CD4-positive, alpha-beta T cell treated with Interleukin-17A for 1 hour (primary cell): Measurements from ENCODE around the gene RNF13.

ENCODE experiments used
- DNase-seq: peaks from one replicate; pipeline ENCODE4 v3.0.0-alpha.2; 2020

The RNF13 gene, protein sequence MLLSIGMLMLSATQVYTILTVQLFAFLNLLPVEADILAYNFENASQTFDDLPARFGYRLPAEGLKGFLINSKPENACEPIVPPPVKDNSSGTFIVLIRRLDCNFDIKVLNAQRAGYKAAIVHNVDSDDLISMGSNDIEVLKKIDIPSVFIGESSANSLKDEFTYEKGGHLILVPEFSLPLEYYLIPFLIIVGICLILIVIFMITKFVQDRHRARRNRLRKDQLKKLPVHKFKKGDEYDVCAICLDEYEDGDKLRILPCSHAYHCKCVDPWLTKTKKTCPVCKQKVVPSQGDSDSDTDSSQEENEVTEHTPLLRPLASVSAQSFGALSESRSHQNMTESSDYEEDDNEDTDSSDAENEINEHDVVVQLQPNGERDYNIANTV

DNA sequence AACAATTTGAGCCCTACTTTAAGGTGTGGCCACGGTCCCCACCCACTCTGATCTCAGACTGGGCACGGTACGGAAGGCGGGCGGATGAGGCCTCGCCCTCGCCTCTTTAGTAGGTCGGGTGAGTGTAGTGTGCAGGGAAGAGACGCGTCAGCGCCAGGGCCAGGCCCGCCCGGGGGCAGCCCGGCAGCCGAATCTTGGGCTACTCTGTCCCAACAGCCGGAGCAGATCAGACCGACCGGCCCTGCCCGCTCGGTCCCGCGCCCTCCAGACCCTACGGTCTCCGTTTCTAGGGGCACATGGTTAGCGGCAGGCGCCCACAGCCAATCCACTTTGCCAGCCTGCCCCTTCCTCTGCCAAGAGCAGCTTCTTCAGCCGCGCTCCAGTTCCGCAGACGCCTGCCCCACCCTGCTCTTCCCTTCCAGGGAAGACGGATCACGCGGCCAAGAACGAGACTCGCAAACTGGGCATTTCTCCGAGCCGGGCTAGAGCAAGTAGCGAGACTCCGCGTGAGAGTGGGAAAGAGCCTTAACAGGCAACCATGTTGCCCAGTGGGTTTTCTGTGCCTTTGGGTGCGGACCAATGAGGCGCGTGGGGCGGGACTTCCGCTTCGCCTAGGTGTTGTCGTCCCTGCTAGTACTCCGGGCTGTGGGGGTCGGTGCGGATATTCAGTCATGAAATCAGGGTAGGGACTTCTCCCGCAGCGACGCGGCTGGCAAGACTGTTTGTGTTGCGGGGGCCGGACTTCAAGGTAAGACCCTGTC, at the start of gene RNF13:
RNF13 (plus strand) TSS at position 610 of the 761 bp plus-strand sequence. CDS start 32,812 bp downstream, outside the sequence.
- DNase-seq = peak; percentile 92

DNA sequence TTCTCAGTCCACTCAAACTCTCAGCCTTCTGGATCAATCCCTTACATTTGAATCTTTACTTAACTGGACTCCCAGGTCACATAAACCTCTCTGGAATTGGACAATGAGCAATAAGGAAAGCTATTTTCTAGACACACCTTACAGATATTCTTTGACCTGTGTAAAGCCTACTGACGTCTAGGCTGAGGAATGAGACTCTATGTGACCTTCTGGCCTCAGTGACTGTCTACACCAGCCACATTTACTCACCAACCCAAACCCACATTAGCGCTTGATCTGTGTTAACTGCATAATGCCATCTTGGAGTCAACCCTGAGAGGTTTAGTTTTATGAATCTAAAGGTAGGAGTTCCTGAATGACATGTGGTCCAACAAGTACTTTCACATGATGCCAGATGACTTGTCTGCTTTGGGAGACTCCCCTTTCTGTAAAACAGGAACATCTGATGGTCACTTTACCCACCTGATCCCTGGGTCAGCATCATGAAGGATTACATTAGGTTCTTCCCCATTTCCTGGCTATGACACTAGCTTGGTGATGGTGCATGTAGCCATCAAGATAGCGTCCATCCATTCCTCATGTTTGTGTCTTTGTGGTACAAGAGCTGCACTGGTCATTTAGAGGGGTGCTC, 49.3 kb upstream of the RNF13 start:
- DNase-seq = no peak

DNA sequence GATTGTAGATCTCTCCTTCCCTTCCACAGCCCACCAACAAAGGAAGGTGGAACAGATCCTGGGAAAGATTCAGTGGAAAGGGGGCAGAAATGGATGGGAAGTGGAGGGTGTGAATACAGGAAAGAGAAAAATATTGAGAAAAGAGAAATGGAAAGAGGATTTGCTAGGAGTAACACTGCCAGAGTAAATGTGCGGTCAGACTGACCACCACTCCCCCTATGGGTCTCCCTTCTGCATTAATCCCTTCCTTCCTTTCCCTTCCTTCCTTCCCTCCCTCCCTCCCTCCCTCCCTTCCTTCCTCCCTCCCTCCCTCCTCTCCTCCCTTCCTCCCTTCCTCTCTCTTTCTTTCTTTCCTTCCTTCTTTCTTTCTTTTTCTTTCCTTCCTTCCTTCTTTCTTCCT, 48.7 kb upstream of the RNF13 start:
- no peak for DNase-seq

DNA sequence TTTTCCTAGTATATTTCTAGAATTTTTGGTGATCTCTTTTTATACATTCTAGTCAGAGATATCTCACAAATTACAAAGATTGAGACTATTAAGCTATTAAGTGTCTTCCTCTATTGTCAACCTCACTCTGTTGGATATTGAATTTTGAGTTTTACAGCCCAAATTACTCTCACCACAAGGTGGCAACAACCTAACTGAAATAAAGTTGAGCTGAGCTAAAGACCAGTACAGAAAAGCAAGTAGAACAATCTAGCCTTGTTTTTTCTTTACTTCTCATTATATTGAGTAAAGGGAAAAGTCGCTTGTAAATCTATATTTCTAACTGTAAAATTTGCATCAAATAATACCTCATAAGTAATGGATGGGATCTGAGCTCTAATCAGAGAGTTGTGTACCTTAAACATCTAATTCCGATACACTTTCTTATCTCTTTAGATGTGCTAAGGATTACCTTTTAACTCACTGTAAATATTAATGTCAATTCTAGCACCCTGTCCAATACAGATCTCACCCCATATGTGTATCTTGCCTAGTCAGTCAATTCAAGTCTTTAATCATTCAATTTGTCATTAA, 47.2 kb upstream of the RNF13 start:
- peak; percentile 11 for DNase-seq

DNA sequence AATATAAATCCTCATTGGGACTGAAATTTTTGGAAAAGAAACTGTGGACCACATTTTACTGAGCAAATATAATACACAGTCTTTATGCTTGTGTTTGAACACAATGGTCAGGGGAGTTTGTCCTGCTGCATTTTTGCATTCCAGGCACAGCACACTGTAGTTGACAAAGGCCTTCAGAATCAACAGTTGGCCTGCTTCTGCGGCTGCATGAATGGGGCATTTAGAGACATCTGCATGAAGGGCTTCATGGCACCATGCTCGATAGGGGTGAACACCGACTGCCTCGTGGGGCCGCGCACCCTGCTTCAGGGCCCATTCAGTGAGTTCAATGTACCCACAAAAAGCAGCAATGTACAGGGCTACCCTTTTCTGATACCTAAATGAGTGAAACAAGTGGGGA, 45.3 kb upstream of the RNF13 start:
- DNase-seq = no peak

DNA sequence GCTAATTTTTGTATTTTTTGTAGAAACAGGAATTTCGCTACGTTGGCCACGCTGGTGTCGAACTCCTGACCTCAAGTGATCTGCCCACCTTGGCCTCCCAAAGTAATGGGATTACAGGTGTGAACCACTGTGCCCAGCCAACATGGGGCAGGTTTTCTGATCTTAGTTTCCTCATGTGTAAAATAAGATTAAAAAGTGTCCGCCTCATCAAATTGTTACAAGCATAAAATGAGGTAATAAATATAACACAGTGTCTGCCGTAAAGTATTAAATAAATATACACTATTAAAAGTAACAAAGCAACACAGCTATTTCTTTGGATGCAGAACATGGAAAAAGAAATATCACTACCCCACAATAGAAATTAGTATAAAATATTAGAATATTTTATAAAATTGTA, 44.3 kb upstream of the RNF13 start:
- DNase-seq = no peak

DNA sequence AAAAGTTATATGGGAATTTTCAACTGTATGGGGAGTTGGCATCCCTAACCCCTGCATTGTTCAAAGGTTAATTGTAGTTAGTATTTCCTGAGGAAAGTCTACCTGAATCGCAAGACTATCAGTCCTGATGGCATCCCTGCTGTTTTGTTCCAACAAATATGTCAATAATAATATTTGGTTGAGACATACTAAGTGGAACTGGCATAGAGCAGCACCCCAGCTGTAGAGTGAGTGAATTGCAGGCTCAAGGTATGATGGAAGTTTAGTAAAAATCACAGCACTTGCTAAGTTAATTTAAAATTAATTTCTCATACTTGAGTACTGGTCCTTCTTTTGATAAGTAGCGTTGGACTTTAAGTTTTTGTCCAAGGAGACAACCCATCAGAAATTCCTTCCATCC, 42.8 kb upstream of the RNF13 start:
- DNase-seq = no peak

DNA sequence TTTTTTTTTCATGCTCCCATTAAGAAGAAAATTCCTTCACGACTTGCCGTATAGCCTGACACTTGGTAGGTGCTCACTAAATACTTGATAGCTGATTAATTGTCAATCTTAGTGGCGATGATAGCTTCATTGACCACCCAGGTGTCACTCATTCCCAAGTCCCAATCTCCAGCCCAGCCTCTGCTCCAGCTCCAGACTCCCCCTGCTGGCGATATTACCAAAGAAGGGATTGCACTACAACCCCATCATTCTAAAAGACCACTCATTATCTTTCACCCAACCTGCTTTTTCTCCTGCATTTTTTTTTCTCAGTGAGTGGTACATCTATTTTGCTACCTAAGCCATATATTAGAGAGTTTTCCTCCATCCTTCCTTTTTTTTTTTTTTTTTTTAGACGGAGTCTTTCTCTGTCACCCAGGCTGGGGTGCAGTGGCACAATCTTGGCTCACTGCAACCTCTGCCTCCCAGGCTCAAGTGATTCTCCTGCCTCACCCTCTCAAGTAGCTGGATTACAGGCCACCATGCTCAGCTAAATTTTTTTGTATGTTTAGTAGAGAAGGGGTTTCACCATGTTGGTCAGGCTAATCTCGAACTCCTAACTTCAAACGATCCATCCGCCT, 41.3 kb upstream of the RNF13 start:
- DNase-seq = peak; percentile 46

DNA sequence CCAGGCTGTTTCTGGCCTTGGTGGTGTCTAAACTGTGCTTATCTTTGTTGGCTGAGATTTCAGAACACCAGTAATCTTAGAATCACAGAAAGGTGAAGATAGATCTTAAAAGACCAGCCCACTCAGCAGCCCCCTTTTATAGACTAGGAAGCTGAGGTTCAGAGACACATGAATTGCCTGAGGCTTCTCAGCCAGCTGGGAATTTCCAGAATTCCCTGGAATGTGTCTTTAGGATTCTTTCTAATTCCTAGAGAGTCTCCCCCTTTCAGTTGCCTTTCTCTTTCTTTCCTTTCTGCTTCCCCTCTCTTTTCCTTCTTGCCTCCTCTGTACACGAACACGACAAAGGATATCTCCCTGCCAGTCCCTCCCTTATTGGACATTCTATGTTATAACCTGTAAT, 40.2 kb upstream of the RNF13 start:
- DNase-seq = no peak

DNA sequence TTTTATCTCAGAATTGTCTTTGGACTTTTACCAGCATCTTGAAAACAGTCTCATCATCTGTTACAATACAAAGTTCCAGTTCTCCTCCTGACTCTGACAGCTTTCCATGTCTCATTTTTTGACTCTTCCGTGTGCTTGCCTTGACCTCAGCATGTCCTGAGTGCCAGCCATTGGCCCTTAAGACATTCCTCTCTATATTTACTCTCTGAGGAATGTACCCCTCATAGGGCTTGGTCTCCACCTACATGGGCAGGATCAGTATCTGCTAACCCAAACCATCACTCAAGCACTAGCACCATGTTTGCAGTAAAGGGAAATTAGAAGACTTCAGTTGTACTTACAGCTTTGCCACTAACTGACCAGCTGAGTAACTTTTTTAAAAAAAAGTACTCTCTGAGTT, 36.8 kb upstream of the RNF13 start:
- DNase-seq = no peak

DNA sequence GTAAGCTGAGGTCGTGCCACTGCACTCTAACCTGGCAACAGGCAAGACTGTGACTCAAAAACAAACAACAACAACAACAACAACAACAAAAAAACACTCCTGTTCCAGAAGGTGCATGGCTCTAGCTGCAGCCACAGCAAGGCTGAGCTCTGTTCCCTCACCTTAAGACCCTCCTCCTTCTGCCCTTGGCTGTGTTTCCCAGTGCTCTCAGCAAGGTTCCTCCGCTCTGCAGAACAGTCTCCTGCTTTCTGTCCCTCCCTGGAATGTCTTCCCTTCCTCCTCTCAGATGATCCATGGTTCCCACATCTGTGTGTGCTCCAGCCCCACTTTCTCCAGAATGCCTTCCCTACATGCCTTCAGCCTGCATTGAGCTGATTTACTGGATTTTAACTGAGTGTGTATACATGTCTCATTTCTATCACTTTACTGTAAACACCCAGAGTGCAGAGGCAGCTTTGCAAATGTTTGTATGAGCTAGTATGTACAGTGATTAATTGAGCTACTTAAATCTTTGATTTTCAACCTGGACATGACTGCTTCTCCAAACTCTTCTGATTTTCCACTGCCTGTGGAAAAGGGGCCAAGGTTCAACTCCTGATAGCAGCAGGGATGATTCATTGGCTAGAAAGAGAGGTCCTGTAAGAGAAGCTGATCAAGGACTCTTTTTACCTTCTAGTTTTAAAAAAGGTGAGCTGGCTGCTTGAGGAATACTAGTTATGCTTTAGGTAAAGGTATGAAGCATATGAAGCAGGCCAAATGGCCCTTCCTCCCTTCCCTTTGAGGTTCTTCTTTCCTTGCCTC, 35.4 kb upstream of the RNF13 start:
- no peak for DNase-seq

DNA sequence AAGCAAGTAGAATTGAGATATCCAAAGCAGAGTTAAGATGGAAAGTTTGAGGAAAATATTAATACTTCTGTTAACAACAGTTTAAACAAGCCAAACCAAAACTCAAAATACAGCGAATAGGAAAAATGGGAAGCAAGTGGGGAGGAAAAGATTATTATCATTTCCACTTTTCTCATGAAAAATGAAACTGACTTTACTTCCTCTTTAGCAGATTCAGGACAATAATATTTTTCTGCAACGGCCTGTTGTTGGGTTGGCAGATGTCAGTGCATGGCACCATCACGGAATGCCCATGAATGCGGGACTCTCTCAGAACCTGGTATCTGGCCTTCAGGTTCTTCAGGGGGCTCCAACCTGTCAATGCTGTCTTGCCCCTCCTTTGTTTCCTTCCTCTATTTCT, 31.8 kb upstream of the RNF13 start:
- peak; percentile 9 for DNase-seq

DNA sequence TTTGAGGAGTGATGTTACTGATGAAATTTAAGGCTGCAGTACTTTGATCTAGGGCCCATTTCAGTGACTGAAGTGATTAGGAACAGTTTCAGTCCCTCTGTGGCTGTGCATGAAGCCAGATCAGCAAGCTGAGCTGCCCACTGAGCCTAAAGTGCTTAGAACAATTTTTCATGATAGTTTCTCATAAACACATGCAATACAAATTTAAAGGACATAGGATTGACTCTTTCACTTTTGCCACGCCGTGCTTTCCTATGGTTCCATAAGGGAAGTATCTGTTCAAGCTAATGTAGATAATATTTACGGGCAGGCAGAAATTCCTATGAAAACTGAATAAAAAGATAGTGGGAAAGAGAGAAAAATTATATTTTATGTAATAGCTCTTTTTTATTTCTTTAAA, 31.3 kb upstream of the RNF13 start:
- no peak for DNase-seq

DNA sequence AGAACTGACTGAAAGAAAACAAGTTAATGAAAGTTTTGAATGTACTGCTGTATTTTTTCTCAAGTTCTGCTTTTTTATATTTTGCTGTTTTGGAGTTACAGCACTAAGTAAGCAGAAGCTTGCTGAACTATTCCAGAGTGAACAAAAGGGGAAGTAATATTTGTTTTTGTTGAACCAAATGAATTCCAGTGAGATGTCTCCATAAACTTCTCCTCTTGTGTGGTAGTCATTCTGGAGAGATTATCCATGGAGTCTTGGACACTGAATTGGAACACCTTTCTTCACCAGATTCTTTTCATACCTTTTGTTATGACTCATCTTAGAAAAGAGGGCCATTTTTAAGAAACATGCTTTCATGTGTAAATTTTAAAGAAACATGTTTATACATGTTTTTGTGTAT, 29.4 kb upstream of the RNF13 start:
- DNase-seq = no peak

DNA sequence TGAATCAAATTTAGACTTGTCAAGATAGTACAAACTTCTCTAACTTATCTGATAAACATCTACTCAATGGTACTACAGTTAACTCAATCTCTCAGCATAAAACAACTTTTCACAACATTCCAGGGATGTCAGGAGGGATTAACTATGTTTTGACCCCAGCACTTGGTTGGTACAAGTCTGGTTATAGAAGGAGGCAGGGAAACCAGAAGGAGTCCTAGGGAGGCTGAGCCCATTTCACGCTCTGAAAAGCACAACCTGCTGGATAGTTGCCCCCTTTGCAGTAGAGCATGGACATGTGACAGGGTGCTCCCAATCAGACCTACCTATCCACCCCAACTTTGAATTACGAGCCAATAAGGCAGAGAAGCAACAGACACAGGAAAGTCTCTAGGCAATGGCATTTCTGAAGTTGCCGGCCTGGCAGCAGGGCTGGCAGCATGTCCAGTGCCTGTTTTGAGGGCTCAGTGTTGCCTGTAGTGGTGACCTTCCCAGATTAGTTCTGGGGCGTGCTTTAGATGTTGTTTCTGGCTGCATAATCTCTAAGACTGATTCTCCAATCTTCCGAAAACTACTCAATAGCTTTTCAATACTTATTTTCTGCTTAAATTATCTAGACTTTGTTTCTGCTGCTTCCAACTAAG, 28.8 kb upstream of the RNF13 start:
- no peak for DNase-seq

DNA sequence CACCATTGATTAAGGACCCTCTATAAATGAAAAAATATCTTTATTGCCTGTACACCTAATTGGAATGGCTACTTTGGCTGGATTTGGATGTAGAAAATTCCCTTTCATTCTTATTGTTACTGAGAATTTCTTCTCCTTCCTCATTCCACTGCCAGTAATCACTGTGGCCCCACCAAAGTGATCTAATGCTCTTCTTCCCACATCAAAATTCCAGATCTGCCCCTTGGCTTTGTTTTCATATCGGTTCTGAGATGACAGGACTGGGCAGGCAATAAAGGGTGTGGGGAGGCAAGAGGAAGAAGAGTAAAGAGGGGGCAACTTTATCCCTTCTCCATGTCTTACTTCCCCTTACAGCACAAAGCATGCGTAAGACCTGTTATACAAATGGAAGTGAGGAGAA, 22.7 kb upstream of the RNF13 start:
- DNase-seq = no peak

DNA sequence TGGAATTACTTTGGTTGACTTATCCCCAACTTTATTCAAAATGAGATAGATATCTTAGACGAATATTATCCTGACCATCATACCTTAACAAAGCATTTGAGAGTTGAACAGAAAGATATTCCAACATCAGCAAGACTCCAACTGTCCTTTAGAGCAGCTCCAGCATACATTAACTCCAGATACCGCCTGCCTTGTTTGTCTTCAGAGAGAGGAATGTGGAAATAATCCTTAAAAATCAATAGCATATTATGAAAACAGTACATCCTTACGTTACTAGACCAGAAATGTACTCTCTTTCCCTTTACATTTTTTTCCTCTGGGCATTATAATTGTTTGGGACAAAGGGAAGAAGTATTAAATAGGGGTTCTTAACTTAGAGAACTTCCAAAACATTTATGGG, 22.3 kb upstream of the RNF13 start:
- no peak for DNase-seq

DNA sequence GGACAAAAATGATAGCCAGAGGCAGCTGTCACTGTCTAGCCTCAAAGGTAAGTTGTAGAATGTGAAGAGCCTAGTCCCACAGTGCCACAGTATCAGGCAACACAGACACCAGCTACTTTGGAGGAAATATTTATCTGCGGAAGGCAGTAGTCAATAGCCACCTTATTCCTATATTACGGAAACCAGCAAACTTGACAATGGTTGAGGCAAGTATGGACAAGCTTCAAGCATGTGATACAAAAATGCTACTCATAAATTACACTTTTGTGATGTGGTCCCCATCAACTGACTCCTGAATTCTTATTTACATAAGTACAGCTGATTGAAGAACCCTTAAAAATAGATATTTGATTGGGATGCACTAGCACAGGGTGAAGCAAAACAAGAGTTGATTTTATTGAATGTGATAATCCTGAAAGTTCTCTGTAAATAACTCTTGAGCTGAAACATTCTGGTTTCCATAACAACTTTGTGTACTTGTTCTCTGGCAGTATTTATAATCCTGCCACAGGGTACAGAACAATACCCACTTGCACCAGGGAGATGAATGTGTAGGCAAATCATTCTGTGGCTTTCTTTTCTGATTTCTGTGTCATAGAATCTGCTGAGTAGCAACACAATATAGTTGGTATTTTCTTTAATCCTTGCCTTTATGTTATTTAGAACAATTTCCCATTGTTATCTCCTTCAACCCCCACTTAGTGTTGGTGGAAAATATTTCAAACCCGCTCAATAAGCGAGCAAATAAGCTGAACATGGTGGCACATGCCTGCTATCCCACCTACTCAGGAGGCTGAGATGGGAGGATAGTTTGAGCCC, 20.4 kb upstream of the RNF13 start, which contains the start of gene ANKUB1:
ANKUB1 (minus strand) TSS at position 103 of the 819 bp plus-strand sequence. CDS start 188 bp downstream, outside the sequence.
- no peak for DNase-seq

DNA sequence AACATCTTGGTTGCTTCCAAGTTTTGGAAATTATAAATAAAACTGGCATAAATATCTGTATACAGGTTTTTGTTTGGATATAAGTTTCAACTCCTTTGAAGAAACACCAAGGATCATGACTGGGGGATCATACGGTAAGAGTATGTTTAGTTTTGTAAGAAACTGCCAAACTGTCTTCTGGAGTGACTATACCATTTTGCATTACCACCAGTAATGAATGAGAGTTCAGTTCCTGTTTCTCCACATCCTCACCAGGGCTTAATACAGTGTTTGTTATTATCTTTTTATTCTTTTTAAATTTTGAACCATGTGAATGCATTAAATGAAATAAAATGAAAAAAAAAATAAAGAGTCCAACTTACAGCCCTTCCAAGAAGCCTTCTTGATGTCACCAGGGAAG, 17.0 kb upstream of the RNF13 start:
- no peak for DNase-seq

DNA sequence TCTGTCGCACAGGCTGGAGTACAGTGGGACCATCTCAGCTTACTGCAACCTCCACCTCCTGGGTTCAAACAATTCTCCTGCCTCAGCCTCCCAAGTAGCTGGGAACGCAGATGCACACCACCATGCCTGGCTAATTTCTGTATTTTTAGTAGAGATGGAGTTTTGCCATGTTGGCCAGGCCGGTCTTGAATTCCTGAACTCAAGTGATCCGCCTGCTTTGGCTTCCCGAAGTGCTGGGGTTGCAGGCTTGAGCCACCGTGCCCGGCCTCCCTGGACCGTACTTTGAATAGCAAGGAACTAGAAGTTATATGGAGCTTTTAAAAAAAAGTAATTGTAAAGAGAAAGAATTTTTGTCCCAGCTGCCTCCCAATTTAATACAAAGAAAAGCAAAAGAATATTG, 12.3 kb upstream of the RNF13 start:
- DNase-seq = no peak

DNA sequence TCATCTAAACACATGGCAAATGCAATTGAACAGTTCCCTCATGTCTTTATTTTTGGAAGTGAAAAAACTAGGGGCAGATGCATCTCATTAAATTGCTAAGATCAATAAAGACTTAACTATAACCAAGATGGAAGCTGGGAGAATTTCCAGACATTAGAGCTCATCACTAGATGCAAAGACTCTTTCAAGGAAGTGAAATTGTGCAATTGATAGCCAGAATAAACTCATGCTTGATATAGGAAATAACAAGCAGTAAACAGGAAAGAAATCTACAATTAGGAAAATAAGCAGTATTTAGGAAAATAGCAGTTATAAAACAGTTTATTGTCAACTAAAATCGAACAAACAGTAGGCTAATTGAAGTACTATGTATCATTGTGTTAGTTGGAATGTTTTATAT, 11.8 kb upstream of the RNF13 start:
- no peak for DNase-seq
